Fibroblast of skin of scalp (primary cell): ENCODE data around the gene MDM4. TPM values are rescaled to one million over a fixed set of nuclear protein-coding genes. Genes with fewer than 3 reads are reported as not detected.
A peak's percentile ranks its signal among the peaks of the same experiment; 100 is the strongest.
"Not testable (repeated sequence)": the region's sequence is repeated elsewhere in the genome, so short reads cannot be mapped to it uniquely, and the experiment has no call there.

Experiments used
- DNase-seq: peaks from one replicate; pipeline ENCODE4 v3.0.0-alpha.2; 2013
- polyA plus RNA-seq, 2 experiments: library from polyadenylated mRNA; unstranded; fragments of 120-200 nt; gene quantifications; one replicate each; pipeline ENCODE4 v1.2.1, GENCODE V29; 2013; ENCODE audit not compliant: insufficient read length in 2 of 2

MDM4 gene
- polyA plus RNA-seq (2013, experiment 1 of 2; ENCODE audit: insufficient read length): 15.8 TPM
- polyA plus RNA-seq (2013, experiment 2 of 2; ENCODE audit: insufficient read length): 17.3 TPM

GRCh38 chr1:204516180-204516879, at the start of gene MDM4:
Gene MDM4, plus strand, starts transcription at chr1:204516406. Its CDS starts 9,113 bp downstream, at chr1:204525519.
- peak; percentile 98 for DNase-seq

DNA sequence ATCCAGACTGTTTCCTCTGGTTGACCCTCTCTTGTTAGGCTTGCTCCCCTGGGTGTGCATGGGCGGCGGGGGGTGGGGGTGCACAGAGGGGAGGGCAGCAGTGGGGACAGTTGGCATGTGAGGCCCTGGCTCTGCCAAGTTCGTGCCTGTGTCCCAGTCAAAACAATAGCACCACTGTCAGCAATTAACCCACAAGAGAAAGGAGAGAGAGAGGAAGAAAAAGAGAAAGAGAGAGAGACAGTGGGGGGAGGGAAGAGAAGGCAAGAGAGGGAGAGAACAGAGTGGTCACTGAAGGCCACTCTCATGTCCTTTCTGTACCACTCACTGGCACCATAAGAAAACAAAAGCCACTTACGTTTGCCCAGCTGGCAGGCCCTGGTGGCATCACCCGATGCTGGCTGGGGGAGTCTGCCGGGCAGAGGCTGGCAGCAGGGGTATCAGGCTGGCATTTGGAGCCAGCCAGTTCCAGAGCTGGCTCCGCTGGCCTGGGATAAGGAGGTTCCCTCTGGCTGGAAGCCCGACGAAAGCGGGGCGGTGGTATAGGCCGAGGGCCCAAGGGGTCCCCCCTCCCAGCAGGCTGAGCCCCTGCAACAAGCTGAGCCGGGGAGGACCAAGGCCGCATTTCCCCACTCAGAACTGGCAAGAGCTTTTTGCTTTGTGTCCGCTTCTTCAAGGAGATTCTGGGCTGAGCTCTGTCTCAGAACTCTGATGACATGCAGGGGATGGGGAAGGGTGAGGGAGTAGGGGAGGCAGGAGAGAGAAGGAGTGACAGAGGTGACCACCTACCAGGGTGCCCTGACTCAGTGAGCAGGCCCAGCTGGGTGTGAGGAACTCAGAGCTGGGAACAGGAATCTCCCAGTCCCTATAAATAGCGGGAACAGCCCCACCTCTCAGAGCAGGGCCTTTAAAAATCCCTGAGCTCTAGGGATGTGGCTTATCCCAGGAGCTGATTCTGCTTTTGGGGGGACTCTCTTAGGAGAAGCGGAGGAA, 49.5 kb upstream of the MDM4 start:
- DNase-seq: no peak

DNA sequence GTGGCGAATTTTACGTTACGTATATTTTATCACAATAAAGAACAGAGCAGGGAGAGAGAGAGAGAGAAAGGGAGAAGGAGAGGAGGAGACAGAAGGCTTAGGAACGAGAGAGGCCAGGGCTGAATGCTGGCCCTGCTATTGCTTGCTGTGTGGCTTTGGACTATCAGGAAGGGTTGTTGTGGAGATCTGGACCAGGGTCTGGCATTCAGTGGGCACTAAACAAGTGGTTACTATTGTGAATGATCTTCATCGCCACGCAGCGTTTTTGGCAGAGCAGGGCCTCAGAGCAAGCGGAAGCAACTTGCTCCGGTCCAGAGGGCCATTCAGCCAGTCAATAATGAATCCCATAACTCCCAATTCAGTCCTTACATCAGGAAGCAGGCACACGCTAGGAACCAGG, 48.0 kb upstream of the MDM4 start:
- DNase-seq: no peak

DNA sequence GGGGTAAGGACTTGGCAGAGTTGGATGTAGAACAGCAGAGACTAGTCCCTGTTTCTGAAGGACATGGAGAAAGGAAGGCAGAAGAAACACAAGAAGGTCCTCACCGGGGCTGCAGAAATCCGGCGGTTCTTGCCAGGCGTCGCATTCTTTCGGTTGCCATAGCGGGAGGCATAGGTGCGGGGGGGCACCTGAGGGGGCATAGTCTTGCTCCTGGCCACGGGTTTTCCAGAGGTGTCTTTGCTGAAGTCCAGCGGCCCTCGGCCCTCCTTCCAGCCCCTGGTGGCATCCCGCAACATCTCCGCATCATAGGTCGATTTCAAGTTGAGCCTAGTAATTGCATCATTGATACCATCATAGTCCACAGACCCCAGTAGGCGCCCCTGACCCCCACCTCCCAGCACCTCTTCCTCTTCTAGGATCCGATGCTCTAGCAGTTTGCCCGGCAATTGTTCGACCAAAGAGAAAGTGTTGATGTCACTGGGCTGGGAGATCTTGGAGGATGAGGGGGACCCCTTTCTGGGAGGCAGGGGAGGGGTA, 47.4 kb upstream of the MDM4 start:
- no peak for DNase-seq

DNA sequence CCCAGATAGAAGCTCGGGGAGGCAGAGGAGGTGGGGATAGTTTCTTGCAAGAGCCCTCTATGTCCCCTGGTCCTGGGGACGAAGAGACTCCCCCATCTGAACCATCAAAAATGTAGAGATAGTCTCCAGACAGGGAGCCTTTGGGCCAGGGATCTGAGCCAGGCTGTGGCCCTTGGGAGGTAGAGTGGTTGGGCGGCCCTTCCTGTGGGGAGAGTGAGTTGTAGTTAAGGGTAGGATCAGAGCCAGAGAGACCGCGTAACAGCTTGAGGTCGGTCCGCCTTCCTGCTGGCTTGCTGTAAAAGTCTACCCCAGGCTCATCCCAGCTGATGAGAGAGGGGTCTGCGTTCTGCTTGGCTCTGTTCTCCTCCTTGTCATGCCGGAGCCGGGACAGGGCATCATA, 46.9 kb upstream of the MDM4 start:
- no peak for DNase-seq

DNA sequence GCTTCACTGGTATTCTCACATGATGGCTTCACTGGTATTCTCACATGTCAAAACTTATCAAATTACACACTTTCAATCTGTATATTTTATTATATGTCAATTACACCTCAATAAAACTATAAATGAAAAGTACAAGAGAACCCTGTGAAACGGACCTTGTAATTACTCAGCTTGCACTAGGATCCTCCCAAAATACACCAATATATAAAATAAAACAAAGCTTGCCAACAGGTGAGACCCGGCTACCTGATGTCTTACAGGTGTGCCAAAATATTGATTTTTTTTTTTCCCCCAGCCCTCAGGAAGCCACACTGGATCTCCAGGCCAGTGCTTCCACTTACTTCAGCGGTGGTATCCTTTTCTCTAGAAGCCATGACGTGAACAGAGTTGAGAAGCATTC, 44.5 kb upstream of the MDM4 start:
- DNase-seq: no peak

GRCh38 chr1:204472660-204473059, 43.5 kb upstream of the MDM4 start:
- DNase-seq: no peak

- no peak for DNase-seq
Observed at GRCh38 chr1:204473400-204473965, 42.7 kb upstream of the MDM4 start.

GRCh38 chr1:204475656-204476432, 40.4 kb upstream of the MDM4 start:
- peak; percentile 42 for DNase-seq

GRCh38 chr1:204476563-204476962, 39.6 kb upstream of the MDM4 start:
- DNase-seq: no peak

- no peak for DNase-seq
Observed at GRCh38 chr1:204477036-204477740, 39.0 kb upstream of the MDM4 start.

DNA sequence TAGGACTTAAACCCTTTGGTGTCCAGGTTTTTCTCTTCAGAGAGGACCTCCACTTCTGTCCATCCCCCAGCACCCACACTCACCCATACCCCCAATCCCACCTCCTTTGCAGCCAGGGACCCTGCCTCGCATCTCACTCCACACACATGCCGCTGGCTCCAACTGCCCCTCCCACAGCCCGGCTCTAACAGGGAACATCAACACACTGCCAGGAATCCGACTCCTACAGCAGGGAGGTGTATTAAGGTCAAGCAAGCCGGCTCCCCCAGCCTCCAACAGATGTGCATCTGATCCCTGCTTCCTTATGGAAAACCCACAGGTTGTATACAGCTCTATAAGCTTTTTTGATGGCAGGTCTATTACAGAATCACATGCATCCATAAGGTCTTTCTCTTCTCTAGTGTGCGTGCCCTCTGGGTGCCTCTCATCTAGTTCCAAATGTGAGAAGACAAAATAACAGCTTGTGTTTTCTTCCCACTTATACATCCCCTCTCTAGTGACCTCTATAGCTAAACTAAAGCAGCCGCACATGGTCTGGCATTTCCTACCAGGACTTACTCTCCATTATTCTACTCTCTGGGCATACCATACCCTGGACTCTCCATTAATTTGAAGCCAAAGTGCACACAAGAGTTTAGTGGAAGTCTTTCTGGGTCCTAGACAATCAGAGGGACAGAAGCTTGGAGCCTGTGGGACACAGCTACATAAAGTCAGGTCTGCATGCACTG, 37.9 kb upstream of the MDM4 start:
- no peak for DNase-seq

DNA sequence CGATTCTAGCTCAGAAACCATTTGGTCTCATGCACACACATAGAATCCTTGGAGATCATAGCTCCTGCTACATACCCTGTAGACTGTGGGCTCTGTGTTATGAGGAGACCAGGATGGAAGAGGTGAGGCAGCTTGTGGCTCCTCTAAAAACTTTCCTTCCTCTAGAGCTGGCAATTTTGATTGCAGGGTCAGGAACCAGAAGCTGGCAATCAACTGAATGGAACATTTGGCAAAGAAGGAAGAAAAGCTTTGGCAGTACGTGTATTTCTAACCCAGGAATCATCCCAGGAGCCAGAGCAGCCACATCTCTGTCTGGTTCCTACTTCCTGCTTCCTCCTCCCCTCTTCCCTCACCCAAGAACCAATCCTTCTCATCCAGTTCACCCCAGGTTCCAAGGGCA, 37.3 kb upstream of the MDM4 start:
- no peak for DNase-seq

- no peak for DNase-seq
Observed at GRCh38 chr1:204479387-204480136, 36.6 kb upstream of the MDM4 start.

GRCh38 chr1:204480515-204480914, 35.7 kb upstream of the MDM4 start:
- no peak for DNase-seq

- DNase-seq: no peak
Observed at GRCh38 chr1:204483791-204484190, 32.4 kb upstream of the MDM4 start.

GRCh38 chr1:204486513-204487255, 29.5 kb upstream of the MDM4 start:
- not testable (repeated sequence) for DNase-seq

GRCh38 chr1:204487256-204487615, 29.0 kb upstream of the MDM4 start:
- DNase-seq: peak; percentile 50

DNA sequence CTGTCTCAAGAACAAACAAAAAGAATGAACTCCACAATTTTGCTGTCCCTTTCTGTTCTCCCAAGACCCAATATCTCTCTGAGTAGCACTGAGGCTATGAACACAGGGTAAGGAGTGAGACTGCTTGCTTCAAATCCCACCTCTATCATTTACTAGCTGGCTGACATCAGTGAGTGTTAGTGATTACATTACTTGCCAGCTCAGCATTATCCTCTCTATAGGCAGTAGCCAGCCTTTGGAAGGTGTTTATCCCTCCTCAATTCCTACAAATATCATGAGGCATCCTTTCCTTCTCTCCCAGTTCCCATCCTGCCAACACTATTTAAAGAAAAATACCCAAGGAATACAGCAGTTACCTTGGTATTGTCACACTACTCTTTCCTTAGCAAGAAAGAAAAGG, 24.6 kb upstream of the MDM4 start:
- DNase-seq: no peak
